H9 (cell line): ENCODE results near the gene FADS1. TPM values are rescaled to one million over a fixed set of nuclear protein-coding genes. Genes with fewer than 3 reads are reported as not detected.

ENCODE experiments used
- DNase-seq: peaks from one replicate; pipeline ENCODE4 v3.0.0-alpha.2; 2017
- H2AFZ ChIP-seq: one replicate; pipeline ENCODE4 v1.6.1; 2013; ENCODE audit warnings: mild to moderate bottlenecking, low read length, control low read depth, moderate library complexity
- H2AK5ac ChIP-seq: 2 replicates; pipeline ENCODE4 v1.6.1; 2013; ENCODE audit warnings: low read length, control low read depth, mixed read lengths; ENCODE audit not compliant: insufficient read length
- H2BK120ac ChIP-seq: one replicate; pipeline ENCODE4 v1.6.1; 2013; ENCODE audit warnings: low read depth, mild to moderate bottlenecking, low read length, control low read depth, inconsistent platforms; ENCODE audit not compliant: poor library complexity, severe bottlenecking
- H2BK12ac ChIP-seq: 2 replicates; pipeline ENCODE4 v1.6.1; 2013; ENCODE audit warnings: low read length, control low read depth, mixed read lengths, low read depth; ENCODE audit not compliant: insufficient read length
- H2BK15ac ChIP-seq: 2 replicates; pipeline ENCODE4 v1.6.1; 2013; ENCODE audit warnings: low read depth, low read length, control low read depth
- H2BK20ac ChIP-seq: one replicate; pipeline ENCODE4 v1.6.1; 2013; ENCODE audit warnings: low read depth, mild to moderate bottlenecking, low read length, control low read depth, inconsistent platforms; ENCODE audit not compliant: poor library complexity, severe bottlenecking
- H2BK5ac ChIP-seq: 2 replicates; pipeline ENCODE4 v1.6.1; 2013; ENCODE audit warnings: low read length, control low read depth, mixed read lengths; ENCODE audit not compliant: insufficient read length
- H3K14ac ChIP-seq: 2 replicates; pipeline ENCODE4 v1.6.1; 2013; ENCODE audit warnings: low read length, control low read depth; ENCODE audit not compliant: insufficient read depth
- H3K18ac ChIP-seq: 2 replicates; pipeline ENCODE4 v1.6.1; 2013; ENCODE audit warnings: low read depth, mild to moderate bottlenecking, mixed read lengths, low read length, control low read depth; ENCODE audit not compliant: insufficient read length
- H3K23ac ChIP-seq: 2 replicates; pipeline ENCODE4 v1.6.1; 2013; ENCODE audit warnings: low read length, control low read depth, mixed read lengths, low read depth; ENCODE audit not compliant: insufficient read length
- H3K23me2 ChIP-seq: 2 replicates; pipeline ENCODE4 v1.6.1; 2013; ENCODE audit warnings: low read depth, mild to moderate bottlenecking, mixed read lengths, low read length, control low read depth; ENCODE audit not compliant: insufficient read length, poor library complexity, severe bottlenecking
- H3K27ac ChIP-seq: 2 replicates; pipeline ENCODE4 v1.5.1; 2013; ENCODE audit warnings: low read length, control low read depth, mixed read lengths, low read depth; ENCODE audit not compliant: insufficient read length
- H3K27me3 ChIP-seq: 2 replicates; pipeline ENCODE4 v1.6.1; 2013; ENCODE audit warnings: low read length, control low read depth, inconsistent platforms; ENCODE audit not compliant: insufficient read depth
- H3K4ac ChIP-seq: 2 replicates; pipeline ENCODE4 v1.6.1; 2013; ENCODE audit warnings: low read depth, mild to moderate bottlenecking, control low read depth, inconsistent platforms, low read length, moderate library complexity
- H3K4me1 ChIP-seq: 2 replicates; pipeline ENCODE4 v1.6.1; 2013; ENCODE audit warnings: low read length, control low read depth, inconsistent platforms; ENCODE audit not compliant: insufficient read depth
- H3K4me2 ChIP-seq: 2 replicates; pipeline ENCODE4 v1.6.1; 2013; ENCODE audit warnings: low read length, control low read depth, mixed read lengths; ENCODE audit not compliant: insufficient read length, insufficient read depth
- H3K56ac ChIP-seq: 2 replicates; pipeline ENCODE4 v1.6.1; 2013; ENCODE audit warnings: low read depth, mild to moderate bottlenecking, mixed read lengths, low read length, control low read depth; ENCODE audit not compliant: insufficient read length
- H3K79me1 ChIP-seq: 2 replicates; pipeline ENCODE4 v1.6.1; 2013; ENCODE audit warnings: low read depth, mild to moderate bottlenecking, moderate library complexity, low read length, control low read depth, inconsistent platforms; ENCODE audit not compliant: insufficient read depth, poor library complexity, severe bottlenecking
- H3K79me2 ChIP-seq: 2 replicates; pipeline ENCODE4 v1.6.1; 2013; ENCODE audit warnings: low read length, control low read depth, inconsistent platforms; ENCODE audit not compliant: insufficient read depth
- H3K9ac ChIP-seq: 2 replicates; pipeline ENCODE4 v1.6.1; 2013; ENCODE audit warnings: low read length, control low read depth, mixed read lengths; ENCODE audit not compliant: insufficient read length; ENCODE audit errors: extremely low read depth
- H3K9me3 ChIP-seq: one replicate; pipeline ENCODE4 v1.6.1; 2013; ENCODE audit warnings: low read depth, low read length, inconsistent platforms; ENCODE audit not compliant: control insufficient read depth
- H3T11ph ChIP-seq: one replicate; pipeline ENCODE4 v1.6.1; 2013; ENCODE audit warnings: mild to moderate bottlenecking, low read length, control low read depth, inconsistent platforms
- H4K20me1 ChIP-seq: one replicate; pipeline ENCODE4 v1.6.1; 2013; ENCODE audit not compliant: control insufficient read depth, insufficient read length, insufficient read depth
- H4K5ac ChIP-seq: 2 replicates; pipeline ENCODE4 v1.6.1; 2013; ENCODE audit warnings: low read depth, mild to moderate bottlenecking, mixed read lengths, low read length, control low read depth; ENCODE audit not compliant: insufficient read length
- H4K8ac ChIP-seq: replicated peaks from 2 replicates; pipeline ENCODE4 v1.6.1; 2013; ENCODE audit warnings: low read length, control low read depth, mixed read lengths, low read depth; ENCODE audit not compliant: insufficient read length
- H4K91ac ChIP-seq: 2 replicates; pipeline ENCODE4 v1.6.1; 2013; ENCODE audit warnings: low read depth, mild to moderate bottlenecking, moderate library complexity, mixed read lengths, low read length, control low read depth; ENCODE audit not compliant: insufficient read length
- H3K27ac Mint-ChIP-seq, 3 experiments: 2 replicates in 2 of 3; 3 replicates in 1 of 3; pipeline ENCODE4 v1.8.0; 2020 to 2021; ENCODE audit warnings: mixed read lengths in 3 of 3, mild to moderate bottlenecking in 1 of 3, moderate library complexity in 1 of 3
- H3K27me3 Mint-ChIP-seq: 2 replicates; pipeline ENCODE4 v1.8.0; 2021; ENCODE audit warnings: low read depth, mild to moderate bottlenecking, moderate library complexity, mixed read lengths
- H3K36me3 Mint-ChIP-seq, 3 experiments: 2 replicates in 2 of 3; 3 replicates in 1 of 3; pipeline ENCODE4 v1.8.0; 2020 to 2021; ENCODE audit warnings: low read depth in 3 of 3, mixed read lengths in 3 of 3; ENCODE audit not compliant: insufficient read depth in 1 of 3
- H3K4me1 Mint-ChIP-seq, 2 experiments: 2 replicates each; pipeline ENCODE4 v1.8.0; 2020; ENCODE audit warnings: mixed read lengths in 2 of 2
- H3K4me3 Mint-ChIP-seq, 2 experiments: 2 replicates in 1 of 2; 3 replicates in 1 of 2; pipeline ENCODE4 v1.8.0; 2020 to 2021; ENCODE audit warnings: mild to moderate bottlenecking in 2 of 2, mixed read lengths in 2 of 2, moderate library complexity in 1 of 2
- H3K9me3 Mint-ChIP-seq, 2 experiments: 2 replicates in 1 of 2; 3 replicates in 1 of 2; pipeline ENCODE4 v1.8.0; 2020; ENCODE audit warnings: mild to moderate bottlenecking in 2 of 2, mixed read lengths in 2 of 2, moderate library complexity in 1 of 2
- CTCF ChIP-seq: fragments of 200-600 bp; sonication (generic); conservative IDR thresholded peaks from 3 replicates; pipeline ENCODE4 v1.8.0; 2021; ENCODE audit warnings: antibody characterized with exemption, mild to moderate bottlenecking
- WGBS: extraction: QIAGEN DNeasy Blood & Tissue Kit; methylation state at CpG from one replicate; pipeline ENCODE4 v1.1.7; 2013; ENCODE audit warnings: missing lambda C conversion rate, low lambda C conversion rate, mixed read lengths; ENCODE audit not compliant: insufficient read length; ENCODE audit errors: extremely low coverage; 5-methylcytosine and 5-hydroxymethylcytosine counted together
- total RNA-seq: library from RNA; stranded (reverse); gene quantifications from 2 replicates; pipeline ENCODE4 v1.2.1, GENCODE V29; 2021

Gene FADS1
- total RNA-seq, 1 experiment from 2014 or later, result 125 TPM

DNA sequence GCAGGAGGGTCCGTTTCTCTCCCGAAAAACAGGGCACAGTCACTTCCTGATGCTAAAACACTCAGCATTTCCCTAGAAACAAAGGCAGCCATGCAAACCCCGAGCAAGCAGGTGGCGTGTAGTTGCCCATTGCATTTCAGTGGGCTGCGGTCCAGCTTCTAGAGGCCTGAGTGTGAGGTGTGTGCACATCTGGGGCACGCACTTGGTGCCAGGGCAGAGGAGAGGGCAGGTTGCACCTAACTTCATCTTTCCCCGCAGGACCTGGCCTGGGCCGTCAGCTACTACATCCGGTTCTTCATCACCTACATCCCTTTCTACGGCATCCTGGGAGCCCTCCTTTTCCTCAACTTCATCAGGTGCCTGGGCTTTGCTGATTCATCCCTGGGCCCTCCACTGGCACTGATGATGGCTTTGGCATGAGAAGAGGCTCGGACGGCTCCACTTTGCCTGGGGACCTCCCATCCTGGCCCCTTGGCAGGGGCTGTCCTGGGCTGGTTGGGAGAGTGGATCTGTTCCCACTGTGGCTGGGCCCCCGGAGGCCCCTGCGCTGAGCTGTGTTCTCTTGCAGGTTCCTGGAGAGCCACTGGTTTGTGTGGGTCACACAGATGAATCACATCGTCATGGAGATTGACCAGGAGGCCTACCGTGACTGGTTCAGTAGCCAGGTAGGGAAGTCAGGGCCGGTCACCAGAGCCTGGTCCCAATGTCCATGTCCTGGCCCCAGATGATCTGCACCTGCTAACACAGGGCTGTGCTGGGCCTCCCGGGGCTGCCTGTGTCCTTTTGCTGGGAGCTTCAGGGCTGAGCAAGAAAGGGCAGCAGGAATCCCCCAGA lies 46.1 kb upstream of the FADS1 start:
- Histone ChIP-seq H4K20me1 (no peaks in the 10 kb centered on the region), H4K91ac (no peak overlapping the region), H2AK5ac (no peak overlapping the region), H3K27me3 (no peaks in the 10 kb centered on the region), H3K79me1 (no peaks in the 10 kb centered on the region), H3K23ac (no peak overlapping the region), H3K27ac (no peak overlapping the region), H4K8ac (no peak overlapping the region), H4K5ac (no peak overlapping the region), H2BK120ac (no peak overlapping the region), H3K4me2 (no peak overlapping the region), H3K23me2 (no peaks in the 10 kb centered on the region), H3K9ac (no peak overlapping the region), H2BK15ac (no peak overlapping the region), H3K9me3 (no peaks in the 10 kb centered on the region), H3K56ac (no peak overlapping the region), H2BK5ac (no peak overlapping the region), H2AFZ (no peak overlapping the region), H3K14ac (no peak overlapping the region), H2BK12ac (no peak overlapping the region), H3K18ac (no peak overlapping the region), H3K4ac (no peak overlapping the region), H3K79me2 (no peaks in the 10 kb centered on the region), H3T11ph (no peak overlapping the region), H2BK20ac (no peak overlapping the region), H3K4me1 (no peaks in the 10 kb centered on the region)
- no peak for TF ChIP-seq CTCF
- no peak overlapping the region for H3K27ac Mint-ChIP-seq
- DNase-seq, result no peak
- H3K9me3 Mint-ChIP-seq, result no peaks in the 10 kb centered on the region
- no CpG with 5 or more reads among the region's 18 CpGs for WGBS
- no peak overlapping the region for H3K4me3 Mint-ChIP-seq
- H3K4me1 Mint-ChIP-seq, result peaks cover 0 to 4% of the 10 kb centered on the region in 2 experiments; a peak in 1 of 4 replicates
- peaks cover 50 to 72% (median 69%) of the 10 kb centered on the region in 3 experiments for H3K36me3 Mint-ChIP-seq
- no peaks in the 10 kb centered on the region for H3K27me3 Mint-ChIP-seq
